MM.1S (cell line): ENCODE measurements around the gene TBKBP1.

Experiments used
- DNase-seq: peaks from one replicate; pipeline ENCODE4 v3.0.0-alpha.2; 2015
- H2AFZ ChIP-seq: fragments of 300-600 bp; sonication (generic); 2 replicates; pipeline ENCODE4 v1.6.0; 2016; ENCODE audit warnings: antibody characterized with exemption, low read length
- H3F3A ChIP-seq: fragments of 300-600 bp; sonication (generic); 2 replicates; pipeline ENCODE4 v1.6.1; 2016; ENCODE audit warnings: mild to moderate bottlenecking, antibody characterized with exemption, low read length, moderate library complexity, mixed read lengths; ENCODE audit not compliant: insufficient read depth
- H3K27ac ChIP-seq: fragments of 300-600 bp; sonication (generic); 2 replicates; pipeline ENCODE4 v1.5.1; 2016; ENCODE audit warnings: mild to moderate bottlenecking, low read length
- H3K27me3 ChIP-seq: fragments of 300-600 bp; sonication (generic); replicated peaks from 2 replicates; pipeline ENCODE4 v1.6.0; 2016; ENCODE audit warnings: low read length; ENCODE audit not compliant: insufficient read depth
- H3K36me3 ChIP-seq: fragments of 300-600 bp; sonication (generic); replicated peaks from 2 replicates; pipeline ENCODE4 v1.6.1; 2016; ENCODE audit warnings: mild to moderate bottlenecking, low read length, mixed read lengths; ENCODE audit not compliant: insufficient read depth
- H3K4me1 ChIP-seq: fragments of 300-600 bp; sonication (generic); 2 replicates; pipeline ENCODE4 v1.6.1; 2016; ENCODE audit warnings: low read length, mixed read lengths
- H3K4me2 ChIP-seq: fragments of 300-600 bp; sonication (generic); 2 replicates; pipeline ENCODE4 v1.6.0; 2016; ENCODE audit warnings: low read depth, low read length
- H3K4me3 ChIP-seq: fragments of 300-600 bp; sonication (generic); 2 replicates; pipeline ENCODE4 v1.5.1; 2016; ENCODE audit warnings: low read length, mixed read lengths
- H3K79me2 ChIP-seq: fragments of 300-600 bp; sonication (generic); 2 replicates; pipeline ENCODE4 v1.6.1; 2016; ENCODE audit warnings: mixed run types, low read length, mixed read lengths
- H3K9ac ChIP-seq: fragments of 300-600 bp; sonication (generic); 2 replicates; pipeline ENCODE4 v1.6.1; 2016; ENCODE audit warnings: low read length, mixed read lengths
- H3K9me2 ChIP-seq: fragments of 300-600 bp; sonication (generic); replicated peaks from 2 replicates; pipeline ENCODE4 v1.6.1; 2016; ENCODE audit warnings: mild to moderate bottlenecking, low read length, mixed read lengths; ENCODE audit not compliant: insufficient read depth
- H3K9me3 ChIP-seq: fragments of 300-600 bp; sonication (generic); replicated peaks from 2 replicates; pipeline ENCODE4 v1.6.1; 2016; ENCODE audit warnings: mild to moderate bottlenecking, low read length, mixed read lengths; ENCODE audit not compliant: insufficient read depth
- H4K20me1 ChIP-seq: fragments of 300-600 bp; sonication (generic); 2 replicates; pipeline ENCODE4 v1.6.1; 2016; ENCODE audit warnings: mild to moderate bottlenecking, low read length, moderate library complexity, mixed read lengths; ENCODE audit not compliant: insufficient read depth
- EZH2 ChIP-seq: fragments of 300-600 bp; sonication (generic); optimal IDR thresholded peaks from 2 replicates; pipeline ENCODE3; 2017; ENCODE audit warnings: low read depth, mild to moderate bottlenecking, antibody characterized with exemption, low read length, mixed read lengths
- EZH2phosphoT487 ChIP-seq: fragments of 300-600 bp; sonication (generic); IDR thresholded peaks from 2 replicates; pipeline ENCODE4 v1.6.1; 2018; ENCODE audit warnings: antibody characterized with exemption, low read length
- TF ChIP-seq, protein P1 (sequence below): fragments of 300-600 bp; sonication (generic); IDR thresholded peaks from 2 replicates; pipeline ENCODE4 v1.5.1; 2016; ENCODE audit warnings: antibody characterized with exemption, low read length, mixed read lengths

Gene TBKBP1

DNA sequence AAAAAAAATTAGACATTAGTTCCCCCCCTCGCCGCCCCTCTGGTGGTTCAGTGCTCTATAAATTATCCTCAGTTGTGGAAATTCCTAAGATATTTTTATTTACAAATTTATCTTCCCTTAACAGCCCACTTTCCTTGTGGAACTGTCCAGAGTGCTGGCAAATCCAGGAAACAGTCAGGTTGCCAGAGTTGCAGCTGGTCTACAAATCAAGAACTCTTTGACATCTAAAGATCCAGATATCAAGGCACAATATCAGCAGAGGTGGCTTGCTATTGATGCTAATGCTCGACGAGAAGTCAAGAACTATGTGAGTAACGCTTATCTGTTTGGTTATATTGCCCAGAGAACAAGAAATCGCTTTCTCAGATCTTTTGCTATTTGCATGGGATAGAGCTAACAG lies 41.4 kb upstream of the TBKBP1 start:
- DNase-seq: no peak
- H3K9ac ChIP-seq: no peak overlapping the region
- H3K4me3 ChIP-seq: 0 out of 2 replicates have a peak overlapping the region, but pooled peaks have one; percentile 3
- no peak overlapping the region for H3K27ac ChIP-seq
- H3K36me3 ChIP-seq: peaks cover 25% of the 10 kb centered on the region
- TF ChIP-seq, protein P1, sequence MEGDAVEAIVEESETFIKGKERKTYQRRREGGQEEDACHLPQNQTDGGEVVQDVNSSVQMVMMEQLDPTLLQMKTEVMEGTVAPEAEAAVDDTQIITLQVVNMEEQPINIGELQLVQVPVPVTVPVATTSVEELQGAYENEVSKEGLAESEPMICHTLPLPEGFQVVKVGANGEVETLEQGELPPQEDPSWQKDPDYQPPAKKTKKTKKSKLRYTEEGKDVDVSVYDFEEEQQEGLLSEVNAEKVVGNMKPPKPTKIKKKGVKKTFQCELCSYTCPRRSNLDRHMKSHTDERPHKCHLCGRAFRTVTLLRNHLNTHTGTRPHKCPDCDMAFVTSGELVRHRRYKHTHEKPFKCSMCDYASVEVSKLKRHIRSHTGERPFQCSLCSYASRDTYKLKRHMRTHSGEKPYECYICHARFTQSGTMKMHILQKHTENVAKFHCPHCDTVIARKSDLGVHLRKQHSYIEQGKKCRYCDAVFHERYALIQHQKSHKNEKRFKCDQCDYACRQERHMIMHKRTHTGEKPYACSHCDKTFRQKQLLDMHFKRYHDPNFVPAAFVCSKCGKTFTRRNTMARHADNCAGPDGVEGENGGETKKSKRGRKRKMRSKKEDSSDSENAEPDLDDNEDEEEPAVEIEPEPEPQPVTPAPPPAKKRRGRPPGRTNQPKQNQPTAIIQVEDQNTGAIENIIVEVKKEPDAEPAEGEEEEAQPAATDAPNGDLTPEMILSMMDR: no peak
- H3K27me3 ChIP-seq: no peaks in the 10 kb centered on the region
- H3K9me2 ChIP-seq: no peaks in the 10 kb centered on the region
- no peak overlapping the region for H2AFZ ChIP-seq
- peaks cover 71% of the 10 kb centered on the region for H3K79me2 ChIP-seq
- no peaks in the 10 kb centered on the region for H3K9me3 ChIP-seq
- H3K4me2 ChIP-seq: peak overlapping the region; percentile 70
- H3F3A ChIP-seq: peaks cover 58% of the 10 kb centered on the region
- H3K4me1 ChIP-seq: peaks cover 61% of the 10 kb centered on the region
- H4K20me1 ChIP-seq: peaks cover 21% of the 10 kb centered on the region; the same call in 1 of the 2 replicates

- TF ChIP-seq, protein P1: no peak
- TF ChIP-seq EZH2phosphoT487 (no peak), EZH2 (no peak)
- Histone ChIP-seq H2AFZ (no peak overlapping the region), H3K4me1 (peaks cover 67% of the 10 kb centered on the region), H3K36me3 (peaks cover 34% of the 10 kb centered on the region), H3K27ac (no peak overlapping the region), H3F3A (peaks cover 60% of the 10 kb centered on the region), H3K9me2 (no peaks in the 10 kb centered on the region), H4K20me1 (peaks cover 23% of the 10 kb centered on the region; the same call in 1 of the 2 replicates), H3K27me3 (no peaks in the 10 kb centered on the region), H3K9ac (no peak overlapping the region), H3K9me3 (no peaks in the 10 kb centered on the region), H3K4me2 (peak overlapping the region; percentile 24; the same call in 1 of the 2 replicates), H3K79me2 (peaks cover 79% of the 10 kb centered on the region), H3K4me3 (0 out of 2 replicates have a peak overlapping the region, but pooled peaks have one; percentile 0)
- no peak for DNase-seq
Observed at GRCh38 chr17:47653442-47653841, 40.5 kb upstream of the TBKBP1 start.

GRCh38 chr17:47654991-47655390 lies 39.0 kb upstream of the TBKBP1 start:
- Histone ChIP-seq H3K9me2 (no peaks in the 10 kb centered on the region), H3K4me1 (peaks cover 73% of the 10 kb centered on the region), H3K9me3 (no peaks in the 10 kb centered on the region), H3K27me3 (no peaks in the 10 kb centered on the region), H3K4me3 (no peak overlapping the region), H3K9ac (no peak overlapping the region), H3K4me2 (peak overlapping the region; percentile 42; the same call in 1 of the 2 replicates), H3F3A (peaks cover 68% of the 10 kb centered on the region), H2AFZ (no peak overlapping the region), H3K27ac (no peak overlapping the region), H3K36me3 (peaks cover 38% of the 10 kb centered on the region), H3K79me2 (peaks cover 84% of the 10 kb centered on the region), H4K20me1 (peaks cover 27% of the 10 kb centered on the region; the same call in 1 of the 2 replicates)
- no peak for DNase-seq
- TF ChIP-seq EZH2 (no peak), EZH2phosphoT487 (no peak)
- TF ChIP-seq, protein P1: no peak
